ENCODE data around the gene TPST1. TPM values are rescaled to one million over a fixed set of nuclear protein-coding genes. Genes with fewer than 3 reads are reported as not detected.

The TPST1 gene
- polyA plus RNA-seq, 1 donor (not counting 4 experiments of a cell fraction or from before 2014, with no cell fraction given): 48.5 TPM

DNA sequence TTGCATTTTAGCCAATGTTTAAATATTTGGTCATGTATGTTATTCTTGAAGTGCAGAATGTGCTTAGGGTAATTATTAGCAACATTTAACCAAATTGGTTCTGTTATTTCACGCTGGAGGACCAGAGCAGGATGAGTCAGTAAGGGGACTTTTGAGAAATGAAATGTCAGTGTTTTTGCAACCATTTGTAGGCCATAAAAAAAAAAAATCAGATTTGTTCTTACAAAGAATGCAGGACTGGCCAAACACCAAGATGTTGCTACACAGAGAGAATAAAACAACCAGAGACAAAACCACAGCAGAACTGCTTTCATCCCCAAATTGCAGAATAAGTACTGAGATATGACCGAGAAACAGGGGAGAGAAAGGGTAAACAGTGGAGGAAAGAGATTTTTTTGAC is 62.1 kb downstream of the TPST1 start:
- dilution Hi-C loops (cut with MboI; ENCODE audit: extremely low pct_ligation_motif_present, low sequenced_read_pairs): no loop called here
- TF ChIP-seq EZH2 (IDR thresholded peaks at IDR 0.05; ENCODE audit: low read length): no peak
- no peak for TF ChIP-seq CTCF (optimal IDR thresholded peaks at IDR 0.05 in 1 of 3, IDR thresholded peaks at IDR 0.05 in 1 of 3, conservative IDR thresholded peaks at IDR 0.05 in 1 of 3; ENCODE audit: extremely low read depth in 1 of 3, insufficient read depth in 2 of 3, low read length in 3 of 3)
- Histone ChIP-seq H3K9ac (ENCODE audit: control insufficient read depth, extremely low read depth, insufficient read depth, low read length) (no peak overlapping the region), H4K20me1 (ENCODE audit: control insufficient read depth, extremely low read depth, insufficient read depth, low read length) (no peaks in the 10 kb centered on the region), H3K36me3 (ENCODE audit: control insufficient read depth in 2 of 2, extremely low read depth in 1 of 2, insufficient read depth in 2 of 2, low read length in 2 of 2) (no peaks in the 10 kb centered on the region), H3K4me1 (ENCODE audit: control insufficient read depth, extremely low read depth, insufficient read depth, low read length) (peaks cover 12% of the 10 kb centered on the region), H3K9me1 (ENCODE audit: control insufficient read depth, extremely low read depth, insufficient read depth, low read length) (no peaks in the 10 kb centered on the region), H2AFZ (ENCODE audit: control insufficient read depth, low read length) (no peak overlapping the region), H3K27ac (ENCODE audit: control insufficient read depth, insufficient read depth, low read length) (no peak overlapping the region), H3K9me3 (ENCODE audit: control insufficient read depth, low read depth, low read length) (peaks cover 10% of the 10 kb centered on the region), H3K27me3 (ENCODE audit: control insufficient read depth, extremely low read depth, insufficient read depth, low read length) (no peaks in the 10 kb centered on the region), H3K4me2 (ENCODE audit: control insufficient read depth, extremely low read depth, insufficient read depth, low read depth, low read length) (no peak overlapping the region), H3K79me2 (ENCODE audit: control insufficient read depth, insufficient read depth, low read length) (peaks cover 5% of the 10 kb centered on the region), H3K4me3 (ENCODE audit: control insufficient read depth in 2 of 3, extremely low read depth in 1 of 3, insufficient read depth in 2 of 3, low read depth in 1 of 3, low read length in 3 of 3) (no peak overlapping the region)
- DNase-seq (ENCODE audit: low read depth, low spot score) (no peak), FAIRE-seq (no peak)

DNA sequence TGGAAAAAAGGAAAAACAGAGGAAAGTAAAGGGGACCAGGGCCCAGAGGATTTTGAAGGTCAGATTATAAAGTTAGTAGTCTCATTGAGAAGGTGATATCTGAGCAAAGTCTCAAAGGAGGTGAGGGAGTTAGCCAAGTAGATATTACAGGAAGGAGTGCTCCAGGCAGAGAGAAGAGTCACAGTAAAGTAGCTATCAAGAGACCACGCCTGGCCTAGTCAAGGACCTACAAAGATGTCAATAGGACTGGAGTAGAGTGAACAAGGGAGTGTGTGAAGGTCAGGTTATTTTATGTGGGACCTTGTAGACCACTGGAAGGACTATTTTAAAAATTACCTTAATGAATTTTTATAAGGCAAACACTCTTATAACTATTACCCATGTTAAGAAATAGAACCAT is 64.8 kb downstream of the TPST1 start:
- H2AFZ ChIP-seq (ENCODE audit: control insufficient read depth, low read length): no peak overlapping the region
- H3K36me3 ChIP-seq (ENCODE audit: control insufficient read depth in 2 of 2, extremely low read depth in 1 of 2, insufficient read depth in 2 of 2, low read length in 2 of 2): no peaks in the 10 kb centered on the region
- peaks cover 12% of the 10 kb centered on the region for H3K4me1 ChIP-seq (ENCODE audit: control insufficient read depth, extremely low read depth, insufficient read depth, low read length)
- no peak overlapping the region for H3K9ac ChIP-seq (ENCODE audit: control insufficient read depth, extremely low read depth, insufficient read depth, low read length)
- FAIRE-seq (no peak), DNase-seq (ENCODE audit: low read depth, low spot score) (no peak)
- no peaks in the 10 kb centered on the region for H4K20me1 ChIP-seq (ENCODE audit: control insufficient read depth, extremely low read depth, insufficient read depth, low read length)
- no peak overlapping the region for H3K27ac ChIP-seq (ENCODE audit: control insufficient read depth, insufficient read depth, low read length)
- dilution Hi-C loops (cut with MboI; ENCODE audit: extremely low pct_ligation_motif_present, low sequenced_read_pairs): no loop called here
- no peak overlapping the region for H3K4me3 ChIP-seq (ENCODE audit: control insufficient read depth in 2 of 3, extremely low read depth in 1 of 3, insufficient read depth in 2 of 3, low read depth in 1 of 3, low read length in 3 of 3)
- H3K27me3 ChIP-seq (ENCODE audit: control insufficient read depth, extremely low read depth, insufficient read depth, low read length): no peaks in the 10 kb centered on the region
- TF ChIP-seq EZH2 (IDR thresholded peaks at IDR 0.05; ENCODE audit: low read length) (no peak), CTCF (optimal IDR thresholded peaks at IDR 0.05 in 1 of 3, IDR thresholded peaks at IDR 0.05 in 1 of 3, conservative IDR thresholded peaks at IDR 0.05 in 1 of 3; ENCODE audit: extremely low read depth in 1 of 3, insufficient read depth in 2 of 3, low read length in 3 of 3) (no peak)
- no peak overlapping the region for H3K4me2 ChIP-seq (ENCODE audit: control insufficient read depth, extremely low read depth, insufficient read depth, low read depth, low read length)
- H3K9me1 ChIP-seq (ENCODE audit: control insufficient read depth, extremely low read depth, insufficient read depth, low read length): no peaks in the 10 kb centered on the region
- H3K79me2 ChIP-seq (ENCODE audit: control insufficient read depth, insufficient read depth, low read length): peaks cover 2% of the 10 kb centered on the region
- H3K9me3 ChIP-seq (ENCODE audit: control insufficient read depth, low read depth, low read length): peaks cover 8% of the 10 kb centered on the region

Measured in keratinocyte (primary cell).